Cardiac fibroblast (primary cell): ENCODE measurements around the gene DTD1.
"Not testable (repeated sequence)": the region's sequence is repeated elsewhere in the genome, so short reads cannot be mapped to it uniquely, and the experiment has no call there.

Experiments used
- DNase-seq, 2 donors: peaks; one replicate each; pipeline versions ENCODE4 v3.0.0 to v3.0.0-alpha.2; 2010; ENCODE audit warnings: low read depth in 2 of 2
- H3K4me3 ChIP-seq, 2 donors: replicated peaks in 1 of 2; 1 replicate in 1 of 2; 2 replicates in 1 of 2; pipeline ENCODE4 v1.5.1; 2011; ENCODE audit warnings: low read depth in 2 of 2, low read length in 2 of 2, mild to moderate bottlenecking in 2 of 2, moderate library complexity in 1 of 2
- CTCF ChIP-seq: IDR thresholded peaks from one replicate; pipeline ENCODE4 v1.5.1; 2011; ENCODE audit warnings: low read depth, mild to moderate bottlenecking, low read length, inconsistent platforms

Gene DTD1

GRCh38 chr20:18783385-18783959 is 195.6 kb downstream of the DTD1 start:
- H3K4me3 ChIP-seq: no peak overlapping the region
- no peak for DNase-seq
- TF ChIP-seq CTCF: no peak

GRCh38 chr20:18787046-18787445 is 199.2 kb downstream of the DTD1 start:
- DNase-seq, H3K4me3 ChIP-seq: not testable (repeated sequence)

- TF ChIP-seq CTCF: no peak
- no peak for DNase-seq
- no peak overlapping the region for H3K4me3 ChIP-seq
These were observed 200.2 kb downstream of the DTD1 start for GRCh38 chr20:18788021-18788420.

GRCh38 chr20:18790787-18791186 is 202.9 kb downstream of the DTD1 start:
- no peak for DNase-seq
- no peak overlapping the region for H3K4me3 ChIP-seq
- TF ChIP-seq CTCF: no peak

GRCh38 chr20:18793625-18794427 is 206.0 kb downstream of the DTD1 start:
- TF ChIP-seq CTCF: no peak
- peak; percentile 89 to 91 for DNase-seq
- H3K4me3 ChIP-seq: peak overlapping the region; percentile 72 to 73

- no peak for DNase-seq
- no peak for TF ChIP-seq CTCF
- H3K4me3 ChIP-seq: peak overlapping the region; percentile 72 to 73
These were observed 206.6 kb downstream of the DTD1 start for GRCh38 chr20:18794428-18794787.

GRCh38 chr20:18795366-18795765 is 207.5 kb downstream of the DTD1 start:
- TF ChIP-seq CTCF: no peak
- no peak for DNase-seq
- no peak overlapping the region for H3K4me3 ChIP-seq
